B cell (primary cell): ENCODE results near the gene KDM5A.

Experiments
- CTCF ChIP-seq: fragments of 200-600 bp; IDR thresholded peaks from one replicate; pipeline ENCODE4 v1.8.0; 2022; ENCODE audit warnings: antibody characterized with exemption, mild to moderate bottlenecking
- EZH2 ChIP-seq: IDR thresholded peaks from 2 replicates; pipeline ENCODE4 v1.6.1; 2012; ENCODE audit warnings: borderline replicate concordance, low read depth, mild to moderate bottlenecking, moderate library complexity, low read length; ENCODE audit not compliant: insufficient read depth, poor library complexity, severe bottlenecking

DNA sequence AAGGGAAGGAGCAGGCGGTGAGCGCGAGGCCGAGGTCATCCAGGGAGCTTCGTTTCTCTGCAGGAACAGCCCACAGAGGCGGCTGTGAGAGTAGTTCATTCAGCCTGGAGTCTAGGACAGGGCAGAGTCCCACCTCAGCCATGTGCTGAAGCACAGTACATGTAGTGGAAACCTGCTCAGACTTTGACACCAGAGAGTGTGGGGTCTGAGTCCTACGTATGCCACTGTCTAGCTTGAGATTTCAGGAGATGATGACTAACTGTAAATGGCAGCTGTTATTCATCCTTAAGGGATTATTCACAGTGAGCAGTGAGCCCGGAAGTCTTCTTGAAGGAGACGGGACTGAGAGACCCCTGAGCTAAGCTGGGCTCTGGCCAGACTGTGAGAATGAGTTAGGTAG is 125.5 kb downstream of the KDM5A start:
- TF ChIP-seq CTCF (no peak), EZH2 (no peak)
